IMR-90 (cell line): ENCODE data around the gene CTSO. TPM values are rescaled to one million over a fixed set of nuclear protein-coding genes. Genes with fewer than 3 reads are reported as not detected.

Source experiments
- ATAC-seq: fragments of 200-7000 bp; cut with Tn5 transposase; 2 replicates; pipeline ENCODE4 v1.9.1; 2020; ENCODE audit warnings: low read depth, mild to moderate bottlenecking, moderate library complexity
- BruUV-seq: library from RNA; stranded (reverse); fragments of 400-500 nt; replicated peaks from 2 replicates; lab custom pipeline; 2021; lab: Mats Ljungman, UMichigan
- CTCF ChIA-PET: fragments of 300-600 bp; formaldehyde crosslinking; extraction: SDS; loops from one replicate; lab custom pipeline; 2021; ENCODE audit warnings: antibody characterized with exemption; lab: Yijun Ruan, JAX
- POLR2A ChIA-PET: fragments of 300-600 bp; sonication (Branson Sonifier 250); formaldehyde crosslinking; loops from one replicate; lab custom pipeline; 2022; ENCODE audit warnings: antibody characterized with exemption; ENCODE audit not compliant: unreplicated experiment; lab: Charles Lee
- DNase-seq: peaks from one replicate; pipeline ENCODE4 v3.0.0; 2013
- H2AFZ ChIP-seq: replicated peaks from 2 replicates; pipeline ENCODE3; 2013; ENCODE audit warnings: low read length, mild to moderate bottlenecking; ENCODE audit not compliant: poor library complexity
- H2AK5ac ChIP-seq: 2 replicates; pipeline ENCODE4 v1.6.1; 2013; ENCODE audit warnings: low read depth, low read length, inconsistent platforms
- H2AK9ac ChIP-seq: replicated peaks from 2 replicates; pipeline ENCODE3; 2013; ENCODE audit warnings: mild to moderate bottlenecking, low read depth, low read length, moderate library complexity; ENCODE audit not compliant: poor library complexity
- H2BK120ac ChIP-seq: 2 replicates; pipeline ENCODE4 v1.6.1; 2013; ENCODE audit warnings: low read depth, low read length, inconsistent platforms
- H2BK15ac ChIP-seq: 3 replicates; pipeline ENCODE4 v1.6.1; 2013; ENCODE audit warnings: low read depth, low read length, inconsistent platforms
- H2BK20ac ChIP-seq: 2 replicates; pipeline ENCODE4 v1.6.1; 2013; ENCODE audit warnings: low read depth, mild to moderate bottlenecking, inconsistent platforms, low read length, moderate library complexity
- H2BK5ac ChIP-seq: 2 replicates; pipeline ENCODE4 v1.6.1; 2013; ENCODE audit warnings: mild to moderate bottlenecking, low read depth, low read length, inconsistent platforms; ENCODE audit not compliant: poor library complexity, severe bottlenecking
- H3K14ac ChIP-seq: replicated peaks from 2 replicates; pipeline ENCODE4 v1.6.1; 2013; ENCODE audit warnings: low read depth, low read length, inconsistent platforms
- H3K18ac ChIP-seq: 2 replicates; pipeline ENCODE4 v1.6.1; 2013; ENCODE audit warnings: low read depth, low read length, control low read depth
- H3K23ac ChIP-seq: 2 replicates; pipeline ENCODE4 v1.6.1; 2013; ENCODE audit warnings: low read depth, low read length, inconsistent platforms
- H3K27ac ChIP-seq: 2 replicates; pipeline ENCODE4 v1.5.1; 2013; ENCODE audit warnings: mild to moderate bottlenecking, control low read depth, low read length; ENCODE audit not compliant: insufficient read depth
- H3K27me3 ChIP-seq: 2 replicates; pipeline ENCODE4 v1.6.1; 2013; ENCODE audit warnings: low read length; ENCODE audit not compliant: control insufficient read depth, insufficient read depth
- H3K36me3 ChIP-seq: 2 replicates; pipeline ENCODE4 v1.6.1; 2013; ENCODE audit warnings: low read length, mixed read lengths; ENCODE audit not compliant: control insufficient read depth, insufficient read depth
- H3K4ac ChIP-seq: 2 replicates; pipeline ENCODE4 v1.6.1; 2013; ENCODE audit warnings: low read depth, low read length, inconsistent platforms
- H3K4me1 ChIP-seq: 2 replicates; pipeline ENCODE4 v1.6.1; 2013; ENCODE audit warnings: low read length, mixed read lengths; ENCODE audit not compliant: control insufficient read depth, insufficient read depth
- H3K4me2 ChIP-seq: 2 replicates; pipeline ENCODE4 v1.6.1; 2013; ENCODE audit warnings: low read depth, mild to moderate bottlenecking, control low read depth, low read length, moderate library complexity
- H3K4me3 ChIP-seq: 2 replicates; pipeline ENCODE4 v1.5.1; 2013; ENCODE audit warnings: low read depth, mild to moderate bottlenecking, control low read depth, low read length, moderate library complexity; ENCODE audit not compliant: insufficient read depth
- H3K56ac ChIP-seq: 2 replicates; pipeline ENCODE4 v1.6.1; 2013; ENCODE audit warnings: low read length, inconsistent platforms; ENCODE audit not compliant: insufficient read depth; ENCODE audit errors: extremely low read depth
- H3K79me1 ChIP-seq, 2 experiments: 2 replicates each; pipeline ENCODE4 v1.6.1; 2013; ENCODE audit warnings: low read length in 2 of 2, inconsistent platforms in 1 of 2, low read depth in 1 of 2
- H3K9ac ChIP-seq: 2 replicates; pipeline ENCODE4 v1.6.1; 2013; ENCODE audit warnings: low read depth, low read length, control low read depth
- H3K9me1 ChIP-seq: 2 replicates; pipeline ENCODE4 v1.6.1; 2013; ENCODE audit warnings: low read length, inconsistent platforms; ENCODE audit not compliant: insufficient read depth
- H3K9me3 ChIP-seq: 2 replicates; pipeline ENCODE4 v1.6.1; 2013; ENCODE audit warnings: low read length; ENCODE audit not compliant: control insufficient read depth, insufficient read depth
- H4K20me1 ChIP-seq: 2 replicates; pipeline ENCODE4 v1.6.1; 2013; ENCODE audit warnings: low read length, inconsistent platforms; ENCODE audit not compliant: insufficient read depth
- H4K5ac ChIP-seq: 2 replicates; pipeline ENCODE4 v1.6.1; 2013; ENCODE audit warnings: mild to moderate bottlenecking, low read depth, low read length, control low read depth
- H4K8ac ChIP-seq, 2 experiments: 2 replicates each; pipeline ENCODE4 v1.6.1; 2013; ENCODE audit warnings: low read depth in 2 of 2, low read length in 2 of 2, control low read depth in 1 of 2, inconsistent platforms in 1 of 2
- H4K91ac ChIP-seq: 2 replicates; pipeline ENCODE4 v1.6.1; 2013; ENCODE audit warnings: low read depth, low read length, inconsistent platforms; ENCODE audit not compliant: insufficient read depth
- CEBPB ChIP-seq: IDR thresholded peaks from 2 replicates; pipeline ENCODE4 v1.6.1; 2012; ENCODE audit warnings: low read depth, low read length, improper control_type of control experiment
- CHD1 ChIP-seq: IDR thresholded peaks from 2 replicates; pipeline ENCODE4 v1.6.1; 2012; ENCODE audit warnings: low read depth, low read length, improper control_type of control experiment
- CTCF ChIP-seq: conservative IDR thresholded peaks from 2 replicates; pipeline ENCODE4 v1.5.1; 2012; ENCODE audit warnings: mild to moderate bottlenecking, low read depth, low read length, improper control_type of control experiment
- ELK1 ChIP-seq: fragments of 150-350 bp; IDR thresholded peaks from 2 replicates; pipeline ENCODE4 v1.6.1; 2016; ENCODE audit warnings: low read depth, mild to moderate bottlenecking, low read length, moderate library complexity, borderline replicate concordance
- FOS ChIP-seq: fragments of 150-350 bp; IDR thresholded peaks from 2 replicates; pipeline ENCODE4 v1.6.1; 2016; ENCODE audit warnings: low read depth, low read length
- MAFK ChIP-seq: IDR thresholded peaks from 2 replicates; pipeline ENCODE4 v1.6.1; 2012; ENCODE audit warnings: low read depth, low read length, improper control_type of control experiment
- MAZ ChIP-seq: IDR thresholded peaks from 2 replicates; pipeline ENCODE4 v1.6.1; 2012; ENCODE audit warnings: low read depth, mild to moderate bottlenecking, low read length, improper control_type of control experiment, moderate library complexity, borderline replicate concordance
- MXI1 ChIP-seq: IDR thresholded peaks from 2 replicates; pipeline ENCODE4 v1.6.1; 2012; ENCODE audit warnings: low read depth, mild to moderate bottlenecking, low read length, moderate library complexity, borderline replicate concordance
- NFE2L2 ChIP-seq: fragments of 150-350 bp; IDR thresholded peaks from 2 replicates; pipeline ENCODE4 v1.6.1; 2016; ENCODE audit warnings: low read depth, mild to moderate bottlenecking, low read length
- POLR2A ChIP-seq: IDR thresholded peaks from 2 replicates; pipeline ENCODE4 v1.6.1; 2012; ENCODE audit warnings: mild to moderate bottlenecking, low read depth, low read length
- RAD21 ChIP-seq: IDR thresholded peaks from 2 replicates; pipeline ENCODE4 v1.6.1; 2012; ENCODE audit warnings: low read length, improper control_type of control experiment
- RCOR1 ChIP-seq: IDR thresholded peaks from 2 replicates; pipeline ENCODE4 v1.6.1; 2012; ENCODE audit warnings: mild to moderate bottlenecking, low read length, improper control_type of control experiment; ENCODE audit not compliant: insufficient replicate concordance
- SMC3 ChIP-seq: fragments of 150-350 bp; IDR thresholded peaks from 2 replicates; pipeline ENCODE4 v1.6.1; 2016; ENCODE audit warnings: low read depth, mild to moderate bottlenecking, antibody characterized with exemption, low read length, moderate library complexity
- WGBS, 2 experiments: methylation state at CpG; one replicate each; pipeline versions ENCODE4 v1.1.5 to v1.1.7; 2013; ENCODE audit warnings: missing lambda C conversion rate in 2 of 2; ENCODE audit not compliant: insufficient read length in 1 of 2; ENCODE audit errors: extremely low coverage in 2 of 2; 5-methylcytosine and 5-hydroxymethylcytosine counted together
- dilution Hi-C: fragments of 300-500 bp; cut with HindIII; formaldehyde crosslinking; loops from one replicate; pipeline ENCODE4 v1.14.3; 2018; ENCODE audit warnings: low sequenced_read_pairs; ENCODE audit not compliant: unreplicated experiment
- in situ Hi-C: fragments of 300-500 bp; cut with MboI; formaldehyde crosslinking; loops from 3 replicates; pipeline ENCODE4 v1.14.3; 2019; ENCODE audit warnings: low sequenced_read_pairs, inconsistent platforms, mixed read lengths
- intact Hi-C: fragments of 100-400 bp; cut with micrococcal nuclease; formaldehyde crosslinking; loops from 2 replicates; pipeline ENCODE4 v1.10.0; 2022
- polyA plus RNA-seq, 3 experiments: library from polyadenylated mRNA; depleted of rRNA; stranded (reverse); fragments of >200 nt; gene quantifications; 2 replicates each; pipeline ENCODE4 v1.2.3, GENCODE V29; 2012; ENCODE audit warnings: low replicate concordance in 1 of 3
- total RNA-seq: library from RNA; depleted of rRNA; stranded (reverse); fragments of >200 nt; gene quantifications from 2 replicates; pipeline ENCODE4 v1.2.3, GENCODE V29; 2012
- TF ChIP-seq, protein P1 (sequence below): fragments of 150-350 bp; IDR thresholded peaks from 2 replicates; pipeline ENCODE4 v1.6.1; 2017; ENCODE audit warnings: mild to moderate bottlenecking, antibody characterized with exemption, low read length, low read depth

CTSO gene
- total and polyA plus RNA-seq, 2 of the 4 experiments (the other 2 are of a cell fraction), result 2.9 to 3.9 TPM

GRCh38 chr4:155950461-155950860, 3.2 kb downstream of the CTSO start:
- in situ Hi-C loops (loop anchor here (5.0 to 25.0 kb wide), 5 partner anchors 143 to 1012 kb away; partner anchors contain the start of gene PDGFC), dilution Hi-C loops (no loop called here), intact Hi-C loops (loop anchor here (10.0 kb wide), 1 partner anchor 1014 kb away; no protein-coding TSS in a partner anchor)
- H3K14ac ChIP-seq, result no peak overlapping the region
- H3K27me3 ChIP-seq, result no peaks in the 10 kb centered on the region
- H3K56ac ChIP-seq, result no peak overlapping the region
- POLR2A ChIA-PET, result no interaction called here
- no peak overlapping the region for H3K4me2 ChIP-seq
- H2BK120ac ChIP-seq, result no peak overlapping the region; the same call in 1 of the 2 replicates
- DNase-seq (no peak), ATAC-seq (no peak)
- peaks cover 9% of the 10 kb centered on the region for H3K4me1 ChIP-seq
- H3K79me1 ChIP-seq, result no peaks in the 10 kb centered on the region
- TF ChIP-seq POLR2A, result no peak
- TF ChIP-seq NFE2L2, result no peak
- no peak for TF ChIP-seq ELK1
- no peak for TF ChIP-seq RAD21
- TF ChIP-seq MAFK, result no peak
- TF ChIP-seq, protein P1, sequence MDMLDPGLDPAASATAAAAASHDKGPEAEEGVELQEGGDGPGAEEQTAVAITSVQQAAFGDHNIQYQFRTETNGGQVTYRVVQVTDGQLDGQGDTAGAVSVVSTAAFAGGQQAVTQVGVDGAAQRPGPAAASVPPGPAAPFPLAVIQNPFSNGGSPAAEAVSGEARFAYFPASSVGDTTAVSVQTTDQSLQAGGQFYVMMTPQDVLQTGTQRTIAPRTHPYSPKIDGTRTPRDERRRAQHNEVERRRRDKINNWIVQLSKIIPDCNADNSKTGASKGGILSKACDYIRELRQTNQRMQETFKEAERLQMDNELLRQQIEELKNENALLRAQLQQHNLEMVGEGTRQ, result no peak
- no peak for TF ChIP-seq RCOR1
- TF ChIP-seq CTCF, result no peak
- no peak for TF ChIP-seq CEBPB
- no peak for TF ChIP-seq CHD1
- TF ChIP-seq FOS, result no peak
- no peak for TF ChIP-seq MXI1
- TF ChIP-seq SMC3, result no peak
- TF ChIP-seq MAZ, result no peak
- H2AFZ ChIP-seq, result no peak overlapping the region
- no peak overlapping the region for H4K8ac ChIP-seq
- BruUV-seq, result no TSS peak
- no peak overlapping the region for H4K91ac ChIP-seq
- no peak overlapping the region for H2BK5ac ChIP-seq
- H3K9me3 ChIP-seq, result no peaks in the 10 kb centered on the region
- no peak overlapping the region for H2BK15ac ChIP-seq
- no peak overlapping the region for H3K9ac ChIP-seq
- no peaks in the 10 kb centered on the region for H3K36me3 ChIP-seq
- H3K4ac ChIP-seq, result no peak overlapping the region; the same call in 1 of the 2 replicates
- H3K27ac ChIP-seq, result no peak overlapping the region
- no peak overlapping the region for H4K5ac ChIP-seq
- no peak overlapping the region for H3K23ac ChIP-seq
- no peak overlapping the region for H3K18ac ChIP-seq
- no CpG with 5 or more reads among the region's 6 CpGs for WGBS, 2 experiments
- peaks cover 4% of the 10 kb centered on the region for H3K9me1 ChIP-seq
- no peak overlapping the region for H2AK9ac ChIP-seq
- H3K4me3 ChIP-seq, result no peak overlapping the region
- H2AK5ac ChIP-seq, result no peak overlapping the region
- H2BK20ac ChIP-seq, result no peak overlapping the region
- H4K20me1 ChIP-seq, result no peaks in the 10 kb centered on the region
- CTCF ChIA-PET, result no interaction called here
